Osteoblast (primary cell): ENCODE results near the gene PUM1. TPM values are rescaled to one million over a fixed set of nuclear protein-coding genes. Genes with fewer than 3 reads are reported as not detected.

ENCODE experiments used
- DNase-seq: peaks from one replicate; pipeline ENCODE4 v3.0.0; 2011; ENCODE audit warnings: low spot score, mixed read lengths; ENCODE audit not compliant: insufficient read length; ENCODE audit errors: missing footprints
- H2AFZ ChIP-seq: 2 replicates; pipeline ENCODE4 v1.6.0; 2011; ENCODE audit warnings: mild to moderate bottlenecking, low read length
- H3K27ac ChIP-seq: 2 replicates; pipeline ENCODE4 v1.5.1; 2011; ENCODE audit warnings: mild to moderate bottlenecking, low read depth, low read length, moderate library complexity
- H3K27me3 ChIP-seq: 2 replicates; pipeline ENCODE4 v1.6.0; 2012; ENCODE audit warnings: mild to moderate bottlenecking, control low read depth, inconsistent platforms, low read length, moderate library complexity; ENCODE audit not compliant: insufficient read depth
- H3K36me3 ChIP-seq: 2 replicates; pipeline ENCODE4 v1.5.1; 2011; ENCODE audit warnings: mild to moderate bottlenecking, low read length, control low read depth, moderate library complexity; ENCODE audit not compliant: insufficient read depth
- H3K4me1 ChIP-seq: 2 replicates; pipeline ENCODE4 v1.5.1; 2011; ENCODE audit warnings: mild to moderate bottlenecking, low read length, control low read depth, moderate library complexity; ENCODE audit not compliant: insufficient read depth
- H3K4me2 ChIP-seq: 2 replicates; pipeline ENCODE4 v1.6.0; 2011; ENCODE audit warnings: mild to moderate bottlenecking, low read length; ENCODE audit not compliant: insufficient read depth
- H3K4me3 ChIP-seq: fragments of 200-600 bp; sonication (generic); 3 replicates; pipeline ENCODE4 v1.5.1; 2012; ENCODE audit warnings: mild to moderate bottlenecking, low read length, inconsistent platforms; ENCODE audit not compliant: insufficient read depth
- H3K79me2 ChIP-seq: 2 replicates; pipeline ENCODE4 v1.6.0; 2012; ENCODE audit warnings: mild to moderate bottlenecking, low read length, control low read depth, inconsistent platforms; ENCODE audit not compliant: insufficient read depth
- H3K9me3 ChIP-seq: 2 replicates; pipeline ENCODE4 v1.5.1; 2011; ENCODE audit warnings: low read depth, low read length, control low read depth
- H4K20me1 ChIP-seq: 2 replicates; pipeline ENCODE4 v1.6.0; 2012; ENCODE audit warnings: mild to moderate bottlenecking, low read length, control low read depth; ENCODE audit not compliant: insufficient read depth
- total RNA-seq: library from RNA; depleted of rRNA; stranded (reverse); fragments of >200 nt; gene quantifications from 2 replicates; pipeline ENCODE4 v1.2.3, GENCODE V29; 2012
- TF ChIP-seq, protein P1 (sequence below): IDR thresholded peaks from 2 replicates; pipeline ENCODE4 v1.5.1; 2011; ENCODE audit warnings: mild to moderate bottlenecking, low read depth, low read length, moderate library complexity; ENCODE audit errors: extremely low read depth

The PUM1 gene
- total RNA-seq, 1 donor: 68.8 TPM

GRCh38 chr1:30957560-30958222 is 107.8 kb downstream of the PUM1 start:
- no peak overlapping the region for H3K27ac ChIP-seq
- H3K27me3 ChIP-seq: no peaks in the 10 kb centered on the region
- H3K9me3 ChIP-seq: no peaks in the 10 kb centered on the region
- H3K4me2 ChIP-seq: no peak overlapping the region
- DNase-seq: no peak
- TF ChIP-seq, protein P1, sequence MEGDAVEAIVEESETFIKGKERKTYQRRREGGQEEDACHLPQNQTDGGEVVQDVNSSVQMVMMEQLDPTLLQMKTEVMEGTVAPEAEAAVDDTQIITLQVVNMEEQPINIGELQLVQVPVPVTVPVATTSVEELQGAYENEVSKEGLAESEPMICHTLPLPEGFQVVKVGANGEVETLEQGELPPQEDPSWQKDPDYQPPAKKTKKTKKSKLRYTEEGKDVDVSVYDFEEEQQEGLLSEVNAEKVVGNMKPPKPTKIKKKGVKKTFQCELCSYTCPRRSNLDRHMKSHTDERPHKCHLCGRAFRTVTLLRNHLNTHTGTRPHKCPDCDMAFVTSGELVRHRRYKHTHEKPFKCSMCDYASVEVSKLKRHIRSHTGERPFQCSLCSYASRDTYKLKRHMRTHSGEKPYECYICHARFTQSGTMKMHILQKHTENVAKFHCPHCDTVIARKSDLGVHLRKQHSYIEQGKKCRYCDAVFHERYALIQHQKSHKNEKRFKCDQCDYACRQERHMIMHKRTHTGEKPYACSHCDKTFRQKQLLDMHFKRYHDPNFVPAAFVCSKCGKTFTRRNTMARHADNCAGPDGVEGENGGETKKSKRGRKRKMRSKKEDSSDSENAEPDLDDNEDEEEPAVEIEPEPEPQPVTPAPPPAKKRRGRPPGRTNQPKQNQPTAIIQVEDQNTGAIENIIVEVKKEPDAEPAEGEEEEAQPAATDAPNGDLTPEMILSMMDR: no peak
- H2AFZ ChIP-seq: no peak overlapping the region
- peaks cover 14% of the 10 kb centered on the region for H3K4me1 ChIP-seq
- peaks cover 70% of the 10 kb centered on the region for H3K79me2 ChIP-seq
- H3K36me3 ChIP-seq: peaks cover 48% of the 10 kb centered on the region
- peaks cover 25% of the 10 kb centered on the region for H4K20me1 ChIP-seq
- no peak overlapping the region for H3K4me3 ChIP-seq

GRCh38 chr1:30955448-30956015 is 110.0 kb downstream of the PUM1 start:
- no peak overlapping the region for H3K4me3 ChIP-seq
- DNase-seq: peak; percentile 72
- peaks cover 28% of the 10 kb centered on the region for H4K20me1 ChIP-seq
- peaks cover 74% of the 10 kb centered on the region for H3K79me2 ChIP-seq
- peak overlapping the region; percentile 21 for H3K4me2 ChIP-seq
- H3K27me3 ChIP-seq: no peaks in the 10 kb centered on the region
- peak overlapping the region; percentile 21 for H3K27ac ChIP-seq
- H3K9me3 ChIP-seq: no peaks in the 10 kb centered on the region
- TF ChIP-seq, protein P1: no peak
- peaks cover 14% of the 10 kb centered on the region for H3K4me1 ChIP-seq
- H2AFZ ChIP-seq: no peak overlapping the region
- peaks cover 53% of the 10 kb centered on the region for H3K36me3 ChIP-seq

GRCh38 chr1:30953685-30954084 is 111.8 kb downstream of the PUM1 start:
- Histone ChIP-seq H3K79me2 (peaks cover 63% of the 10 kb centered on the region), H3K4me1 (peaks cover 16% of the 10 kb centered on the region), H3K4me2 (no peak overlapping the region), H3K36me3 (peaks cover 62% of the 10 kb centered on the region), H3K4me3 (no peak overlapping the region), H3K9me3 (no peaks in the 10 kb centered on the region), H3K27ac (no peak overlapping the region), H2AFZ (no peak overlapping the region), H3K27me3 (no peaks in the 10 kb centered on the region), H4K20me1 (peaks cover 27% of the 10 kb centered on the region)
- DNase-seq: no peak
- TF ChIP-seq, protein P1: no peak

- TF ChIP-seq, protein P1: no peak
- no peaks in the 10 kb centered on the region for H3K27me3 ChIP-seq
- no peak overlapping the region for H3K27ac ChIP-seq
- peaks cover 60% of the 10 kb centered on the region for H3K79me2 ChIP-seq
- no peak overlapping the region for H3K4me3 ChIP-seq
- peaks cover 19% of the 10 kb centered on the region for H3K4me1 ChIP-seq
- H2AFZ ChIP-seq: no peak overlapping the region
- no peaks in the 10 kb centered on the region for H3K9me3 ChIP-seq
- DNase-seq: no peak
- H3K4me2 ChIP-seq: no peak overlapping the region
- H4K20me1 ChIP-seq: peaks cover 20% of the 10 kb centered on the region
- H3K36me3 ChIP-seq: peaks cover 65% of the 10 kb centered on the region
Observed at GRCh38 chr1:30952098-30952497, 113.4 kb downstream of the PUM1 start.
